GM18861 (cell line): Measurements from ENCODE around the gene YEATS4.
"Not testable (repeated sequence)": the region's sequence is repeated elsewhere in the genome, so short reads cannot be mapped to it uniquely, and the experiment has no call there.

Experiments
- ATAC-seq: cut with Tn5 transposase; IDR thresholded peaks from one replicate; pipeline ENCODE4 v1.9.1; 2021; ENCODE audit not compliant: unreplicated experiment

YEATS4 gene

DNA sequence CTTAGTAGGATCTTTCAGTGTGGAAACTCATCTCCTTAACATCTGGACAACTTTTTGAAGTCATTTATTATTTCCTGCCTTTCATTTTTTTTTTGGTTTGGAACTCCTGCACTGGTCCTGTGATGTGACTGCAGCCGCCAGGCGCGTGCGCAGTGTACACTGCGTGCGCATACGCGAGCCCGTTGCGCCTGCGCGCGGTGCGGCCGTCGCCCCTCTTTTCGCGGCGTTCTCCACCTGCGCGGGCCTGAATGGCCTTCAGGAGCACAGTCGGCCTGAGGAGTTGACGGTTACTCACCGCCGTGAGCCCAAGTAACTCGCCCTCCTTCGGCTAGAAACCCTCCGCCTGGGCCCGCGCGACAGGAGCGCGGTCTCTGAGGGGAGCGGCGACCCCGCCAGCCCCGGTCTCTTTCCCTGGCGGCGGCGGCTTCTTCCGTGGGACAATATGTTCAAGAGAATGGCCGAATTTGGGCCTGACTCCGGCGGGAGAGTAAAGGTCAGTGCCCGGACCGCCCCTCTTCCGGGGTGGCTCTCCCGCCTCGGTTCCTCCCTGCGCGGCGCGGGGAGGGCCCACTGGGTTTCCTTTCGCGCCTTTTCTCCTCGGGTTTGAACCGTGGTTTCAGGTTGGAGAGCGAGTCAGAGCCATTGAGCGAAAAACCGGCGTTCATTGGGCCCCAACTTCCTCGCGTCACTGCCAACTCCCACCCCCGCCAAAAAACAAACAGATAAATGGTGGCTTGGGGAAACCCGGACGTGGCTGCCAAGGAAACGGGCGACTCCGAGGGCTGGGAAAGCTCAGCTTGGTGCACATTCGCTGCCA is at the start of gene YEATS4:
Gene YEATS4 (plus strand): TSS at position 213 of the 817 bp plus-strand sequence. CDS start 230 bp downstream, at position 443.
- ATAC-seq: peak; percentile 66

DNA sequence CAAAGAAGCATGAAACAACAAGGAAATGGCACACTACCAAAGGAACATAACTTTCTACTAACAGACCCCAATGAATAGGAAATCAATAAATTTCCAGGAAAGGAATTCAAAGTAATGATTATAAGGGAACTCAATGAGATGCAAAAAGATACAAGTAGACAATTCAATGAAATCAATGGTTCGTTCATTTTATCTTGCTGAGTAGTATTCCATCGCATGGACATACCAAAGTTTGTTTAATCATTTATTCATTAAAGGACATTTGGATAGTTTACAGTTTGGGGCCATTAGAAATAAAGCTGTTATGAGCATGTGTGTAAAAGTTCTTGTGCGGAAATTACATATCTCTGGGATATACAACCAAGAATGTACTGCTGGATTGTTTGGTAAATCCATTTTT is 46.3 kb upstream of the YEATS4 start:
- ATAC-seq: no peak

DNA sequence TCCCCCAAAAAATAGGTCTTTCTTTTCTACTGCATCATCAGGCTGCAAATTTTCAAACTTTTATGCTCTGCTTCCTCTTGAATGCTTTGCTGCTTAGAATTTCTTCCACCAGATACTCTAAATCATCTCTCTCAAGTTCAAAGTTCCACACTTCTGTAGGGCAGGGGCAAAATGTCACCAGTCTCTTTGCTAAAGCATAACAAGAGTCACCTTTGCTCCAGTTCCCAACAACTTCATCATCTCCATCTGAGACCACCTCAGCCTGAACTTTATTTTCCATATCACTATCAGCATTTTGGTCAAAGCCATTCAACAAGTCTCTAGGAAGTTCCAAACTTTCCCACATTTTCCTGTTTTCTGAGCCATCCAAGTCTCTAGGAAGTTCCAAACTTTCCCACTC is 42.8 kb upstream of the YEATS4 start:
- ATAC-seq: not testable (repeated sequence)

DNA sequence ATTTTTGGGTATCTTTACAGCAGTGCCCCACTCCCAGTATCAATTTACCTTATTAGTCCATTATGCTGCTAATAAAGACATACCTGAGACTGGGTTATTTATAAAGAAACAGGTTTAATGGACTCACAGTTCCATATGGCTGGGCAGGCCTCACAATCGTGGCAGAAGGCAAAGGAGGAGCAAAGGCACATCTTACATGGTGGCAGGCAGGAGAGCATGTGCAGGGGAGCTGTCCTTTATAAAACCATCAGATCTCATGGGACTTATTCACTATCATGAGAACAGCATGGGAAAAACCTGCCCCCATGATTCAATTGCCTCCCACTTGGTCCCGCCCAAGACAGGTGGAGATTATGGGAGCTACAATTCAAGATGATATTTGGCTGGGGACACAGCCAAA is 42.3 kb upstream of the YEATS4 start:
- not testable (repeated sequence) for ATAC-seq

DNA sequence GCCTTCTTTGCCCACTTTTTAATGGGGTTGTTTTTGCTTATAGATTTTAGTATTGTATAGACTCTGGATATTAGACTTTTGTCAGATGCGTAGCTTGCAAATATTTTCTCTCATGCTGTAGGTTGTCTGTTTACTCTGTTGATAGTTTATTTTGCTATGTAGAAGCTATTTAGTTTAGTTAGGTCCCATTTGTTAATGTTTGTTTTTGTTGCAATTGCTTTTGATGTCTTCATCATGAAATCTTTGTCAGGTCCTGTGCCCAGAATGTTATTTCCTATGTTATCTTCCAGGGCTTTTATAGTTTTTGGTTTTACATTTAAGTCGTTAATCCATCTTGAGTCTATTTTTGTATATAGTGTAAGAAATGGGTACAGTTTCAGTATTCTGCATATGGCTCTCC is 41.3 kb upstream of the YEATS4 start:
- ATAC-seq: no peak

DNA sequence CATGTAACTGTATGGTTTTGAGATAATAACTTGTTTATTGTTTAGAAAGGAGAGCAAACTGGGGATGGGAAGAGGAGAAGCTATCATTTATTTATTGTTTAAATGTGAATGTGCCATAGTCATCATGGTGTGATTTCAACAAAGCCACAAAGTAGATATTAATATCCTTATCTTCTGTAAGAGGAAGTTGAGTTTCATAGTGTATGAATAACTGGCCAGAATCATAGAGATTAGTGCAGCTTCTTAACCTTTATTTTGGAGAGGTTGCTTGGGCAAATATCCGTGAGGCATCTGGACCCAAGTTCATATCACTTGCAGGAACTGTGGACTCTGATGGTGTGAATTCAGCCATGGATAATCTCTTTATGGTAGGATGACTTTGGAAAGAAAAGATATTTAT is 38.2 kb upstream of the YEATS4 start:
- ATAC-seq: no peak

DNA sequence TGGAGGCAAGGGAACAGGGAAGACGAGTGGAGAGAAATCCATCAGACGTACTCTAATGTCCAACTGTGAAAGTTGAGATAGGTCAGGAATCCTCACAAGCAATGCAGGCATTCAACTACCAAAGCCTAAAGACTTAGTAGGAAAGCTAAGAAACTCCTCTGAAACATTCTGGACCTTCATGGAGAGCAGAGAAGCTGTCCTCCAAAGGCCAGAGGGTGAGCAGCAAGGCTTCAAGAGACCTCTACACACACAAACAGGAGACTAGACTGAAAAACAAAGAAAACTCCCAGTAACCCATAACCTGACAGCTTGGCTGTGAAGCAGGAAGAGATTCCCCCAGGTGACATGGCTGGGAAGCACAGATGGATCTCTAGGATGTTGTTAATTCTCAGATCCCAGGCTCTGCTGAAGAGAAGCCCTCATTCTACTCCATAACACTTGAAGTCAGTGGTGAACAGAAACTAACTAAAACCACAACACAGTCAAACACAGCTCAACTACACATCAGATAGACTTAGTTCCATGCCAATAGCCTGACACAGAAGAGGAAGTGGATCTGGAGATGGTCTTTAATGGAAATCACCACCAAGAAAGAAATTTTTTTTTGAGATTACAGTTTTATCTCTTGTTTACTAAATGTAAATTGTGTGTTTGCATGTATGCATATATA is 34.6 kb upstream of the YEATS4 start:
- ATAC-seq: peak; percentile 90

DNA sequence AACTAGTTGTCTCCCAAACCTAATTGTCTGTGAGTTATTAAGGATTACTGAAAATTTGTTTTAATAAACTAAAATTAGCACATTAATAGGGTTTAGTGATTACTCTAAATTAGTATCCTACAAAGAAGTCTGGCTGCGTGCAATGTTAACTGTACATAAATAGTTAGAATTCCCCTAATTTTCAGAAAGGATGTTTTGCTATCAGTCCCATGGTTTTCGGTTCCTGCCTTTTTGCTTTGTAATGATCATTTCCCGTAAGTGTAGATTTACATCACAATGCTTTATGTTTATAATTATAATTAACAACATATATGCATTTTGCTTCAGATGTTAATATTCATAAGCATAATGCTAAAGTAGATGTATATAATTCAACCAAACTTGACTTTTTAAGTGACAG is 31.1 kb upstream of the YEATS4 start:
- ATAC-seq: no peak

DNA sequence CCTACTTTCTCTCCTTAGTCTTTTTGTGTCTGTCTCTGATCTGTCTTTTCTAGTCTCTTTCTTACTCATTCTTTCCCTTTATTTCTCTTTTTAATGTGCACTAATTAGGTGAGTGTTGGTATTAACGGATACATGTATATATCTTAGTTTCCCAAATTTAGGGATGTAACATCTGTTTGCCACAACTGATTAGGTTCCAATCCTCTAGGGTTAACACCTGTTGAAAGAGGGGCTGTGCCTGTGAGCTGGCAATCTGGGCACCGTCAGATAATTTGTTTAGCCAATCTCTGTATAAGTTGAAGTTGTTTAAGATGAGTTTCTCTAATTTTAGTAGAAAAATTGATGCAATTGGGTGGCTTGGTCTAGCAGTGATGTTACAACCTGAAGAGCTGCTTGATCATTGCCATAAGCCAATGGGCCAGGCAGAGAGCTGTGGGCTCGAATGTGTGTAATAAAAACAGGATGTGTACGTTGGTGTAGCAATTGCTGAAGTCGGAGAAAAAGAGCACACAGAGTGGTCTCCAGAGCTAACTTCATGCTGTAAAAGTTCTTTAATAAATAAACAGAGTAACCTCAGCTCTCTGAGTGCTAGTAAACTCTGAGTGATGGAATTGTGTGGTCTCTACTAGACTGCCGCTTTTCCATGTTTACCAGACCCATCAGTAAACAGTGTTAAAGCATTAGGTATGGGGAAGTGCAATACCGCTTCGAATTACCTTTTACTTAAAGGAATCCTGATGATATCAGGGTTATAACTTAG is 29.7 kb upstream of the YEATS4 start:
- ATAC-seq: no peak

DNA sequence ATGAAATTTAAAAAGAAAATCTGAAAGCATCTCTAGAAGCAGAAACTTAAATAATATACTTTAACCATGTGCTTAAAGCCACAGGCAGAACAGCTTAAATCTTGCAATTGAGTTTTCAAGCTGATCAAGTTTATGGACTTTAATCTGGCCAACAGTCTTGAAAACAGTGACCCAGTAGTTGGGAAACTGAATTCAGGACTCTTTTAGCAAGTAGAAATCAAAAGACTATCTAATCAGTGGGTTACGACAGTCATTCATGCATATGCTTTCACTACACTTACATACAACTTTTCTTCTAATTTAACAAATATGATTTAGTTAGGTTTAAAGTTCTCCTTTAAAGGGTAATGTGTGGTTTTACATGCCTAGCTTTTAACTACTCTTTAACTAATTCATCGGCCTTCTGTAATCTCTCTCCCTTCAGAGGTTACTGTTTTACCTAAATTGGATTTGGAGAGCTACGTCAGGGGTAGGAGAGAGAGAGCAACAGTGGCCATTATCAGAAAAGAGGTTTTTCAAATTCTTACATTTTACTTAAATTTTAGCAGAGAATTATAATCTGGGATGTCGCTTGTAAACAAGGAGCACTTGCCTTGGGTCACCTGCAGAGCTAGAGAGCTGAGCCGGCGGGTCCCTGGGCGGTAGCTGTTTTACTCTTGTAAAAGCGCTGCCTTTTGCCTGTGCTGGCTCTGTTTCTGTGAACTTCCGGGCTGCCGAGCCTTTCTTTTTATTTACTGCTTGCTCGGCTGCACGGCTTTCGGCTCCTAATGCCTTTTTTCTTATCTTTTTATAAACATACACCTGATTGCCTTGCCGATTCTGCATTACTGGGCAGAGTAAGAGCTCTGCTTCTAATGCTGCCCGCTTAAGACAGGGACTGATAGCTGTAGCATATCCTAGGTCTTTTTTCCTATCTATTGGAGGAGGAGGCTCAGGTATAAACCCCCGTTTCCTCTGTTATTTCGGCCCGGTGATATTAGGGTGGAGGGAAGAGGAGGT is 28.8 kb upstream of the YEATS4 start:
- peak; percentile 50 for ATAC-seq

DNA sequence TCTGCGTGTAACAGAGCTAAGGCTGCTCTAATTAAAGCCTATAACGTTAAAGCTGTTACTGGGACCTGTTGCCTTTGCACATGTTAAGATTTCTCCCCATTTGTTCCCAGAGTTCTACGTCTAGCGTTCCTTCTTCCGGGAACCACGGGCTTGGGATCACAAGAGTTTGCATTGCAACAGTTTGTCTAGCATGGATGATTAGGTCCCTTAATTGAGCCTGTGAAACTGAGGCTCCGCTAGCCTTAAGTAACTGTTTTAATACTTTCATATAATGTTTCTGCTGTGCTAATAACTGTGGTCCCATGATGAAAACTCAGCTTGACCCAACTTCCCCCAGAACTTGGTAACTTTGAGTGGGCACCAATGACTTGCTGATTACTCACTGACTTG is 28.0 kb upstream of the YEATS4 start:
- no peak for ATAC-seq

DNA sequence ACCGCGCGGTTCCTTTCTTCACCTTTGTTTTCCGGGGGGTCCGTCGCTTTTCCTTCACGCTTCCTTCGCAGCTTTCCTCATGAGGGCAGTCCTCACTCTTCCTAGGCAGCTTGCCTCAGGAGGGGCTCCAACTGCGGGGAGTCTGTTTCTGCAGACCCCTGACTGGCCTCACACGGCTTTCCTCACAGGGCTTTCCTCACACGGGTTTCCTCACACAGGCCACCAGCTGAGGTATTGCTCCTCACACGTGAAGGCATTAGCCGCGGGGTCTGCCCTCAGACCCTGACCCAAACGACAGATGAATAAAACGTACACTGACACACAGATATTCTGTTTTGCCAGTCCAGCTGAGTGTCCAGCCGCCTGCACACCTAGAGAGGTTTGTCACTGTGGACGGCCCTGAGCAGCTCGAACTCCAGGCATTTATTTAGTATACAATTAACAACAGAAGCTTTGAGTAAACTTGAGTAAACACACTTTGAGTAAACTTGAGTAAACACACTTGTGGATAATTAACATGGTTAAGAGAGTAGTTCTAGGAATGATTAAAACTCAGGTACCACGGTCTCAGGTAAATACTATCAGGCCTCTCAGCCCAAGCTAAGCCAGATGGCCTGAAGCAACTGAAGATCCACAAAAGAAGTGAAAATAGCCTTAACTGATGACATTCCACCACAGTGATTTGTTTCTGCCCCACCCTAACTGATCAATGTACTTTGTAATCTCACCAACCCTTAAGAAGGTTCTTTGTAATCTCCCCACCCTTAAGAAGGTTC is 27.4 kb upstream of the YEATS4 start:
- ATAC-seq: no peak

DNA sequence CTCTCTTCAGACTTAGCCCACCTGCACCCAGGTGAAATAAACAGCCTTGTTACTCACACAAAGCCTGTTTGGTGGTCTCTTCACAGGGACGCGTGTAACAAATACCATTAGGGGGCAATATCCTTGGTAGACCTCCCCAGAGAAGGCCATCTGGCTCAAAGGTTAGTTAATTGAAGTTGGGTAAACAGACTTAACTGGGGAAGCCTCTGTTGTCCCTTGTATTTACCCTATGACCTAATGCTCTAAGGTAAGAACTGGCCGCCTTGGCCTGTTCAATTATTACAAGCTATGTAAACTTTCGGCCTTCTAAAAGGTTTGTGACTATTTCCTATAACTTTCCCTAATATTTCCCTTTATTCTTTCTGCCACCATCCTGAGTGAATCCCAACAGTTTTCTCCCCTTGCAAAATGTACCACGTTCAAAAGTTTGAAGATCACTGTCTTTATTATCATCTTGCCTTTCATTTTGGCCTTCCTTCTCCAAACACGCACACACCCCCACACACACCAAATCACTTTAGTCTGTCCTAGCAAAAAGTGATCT is 26.7 kb upstream of the YEATS4 start:
- ATAC-seq: no peak

DNA sequence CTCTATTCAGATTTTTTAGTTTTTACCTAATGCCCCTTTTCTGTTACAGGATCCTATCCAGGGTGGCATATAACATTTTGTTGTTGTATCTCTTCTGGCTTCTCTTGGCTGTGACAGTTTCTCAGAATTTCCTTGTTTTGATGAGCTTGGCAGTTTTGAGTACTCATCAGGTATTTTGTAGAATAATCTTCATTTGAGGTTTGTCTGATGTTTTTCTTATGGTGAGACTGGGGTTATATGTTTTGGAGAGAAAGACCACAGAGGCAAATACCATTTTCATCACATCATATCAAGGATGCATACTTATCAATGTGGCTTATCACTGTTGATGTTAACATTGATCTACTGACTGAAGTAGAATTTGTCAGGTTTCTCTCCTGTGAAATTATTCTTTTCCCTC is 25.4 kb upstream of the YEATS4 start:
- ATAC-seq: no peak

DNA sequence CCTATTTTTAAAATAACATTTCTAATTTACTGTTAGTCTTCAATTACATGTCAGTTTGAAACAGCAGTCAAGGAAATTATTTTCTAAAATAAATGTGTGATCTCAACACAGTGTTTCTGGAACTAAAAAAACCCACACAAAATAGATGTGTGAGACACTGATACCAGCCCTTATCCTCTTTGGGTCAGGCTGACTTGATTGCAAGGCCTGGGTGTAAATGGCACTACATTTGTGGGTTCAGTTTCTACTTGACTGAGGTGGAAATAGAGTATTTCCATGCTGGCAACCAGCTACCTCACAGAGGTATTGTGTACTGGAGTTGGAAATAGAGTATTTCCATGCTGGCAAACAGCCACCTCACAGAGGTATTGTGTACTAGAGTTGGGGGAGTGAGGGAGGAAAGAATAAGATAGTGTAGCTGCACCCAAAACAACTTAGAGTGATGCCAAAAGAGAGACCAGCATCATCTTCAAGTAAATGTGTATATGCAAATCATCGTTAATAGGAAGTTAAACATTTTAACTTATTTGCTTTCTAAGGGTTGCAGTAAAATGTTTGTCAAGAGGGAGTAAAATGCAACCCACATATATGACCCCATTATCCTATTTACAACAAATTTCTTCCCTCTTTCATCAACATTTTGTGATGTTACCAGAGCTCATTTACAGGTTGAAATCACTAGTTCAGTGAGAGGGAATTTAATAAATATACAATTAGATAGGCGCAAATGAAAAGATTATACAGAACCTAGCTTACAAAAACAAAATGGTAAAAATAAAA is 22.0 kb upstream of the YEATS4 start:
- ATAC-seq: no peak

DNA sequence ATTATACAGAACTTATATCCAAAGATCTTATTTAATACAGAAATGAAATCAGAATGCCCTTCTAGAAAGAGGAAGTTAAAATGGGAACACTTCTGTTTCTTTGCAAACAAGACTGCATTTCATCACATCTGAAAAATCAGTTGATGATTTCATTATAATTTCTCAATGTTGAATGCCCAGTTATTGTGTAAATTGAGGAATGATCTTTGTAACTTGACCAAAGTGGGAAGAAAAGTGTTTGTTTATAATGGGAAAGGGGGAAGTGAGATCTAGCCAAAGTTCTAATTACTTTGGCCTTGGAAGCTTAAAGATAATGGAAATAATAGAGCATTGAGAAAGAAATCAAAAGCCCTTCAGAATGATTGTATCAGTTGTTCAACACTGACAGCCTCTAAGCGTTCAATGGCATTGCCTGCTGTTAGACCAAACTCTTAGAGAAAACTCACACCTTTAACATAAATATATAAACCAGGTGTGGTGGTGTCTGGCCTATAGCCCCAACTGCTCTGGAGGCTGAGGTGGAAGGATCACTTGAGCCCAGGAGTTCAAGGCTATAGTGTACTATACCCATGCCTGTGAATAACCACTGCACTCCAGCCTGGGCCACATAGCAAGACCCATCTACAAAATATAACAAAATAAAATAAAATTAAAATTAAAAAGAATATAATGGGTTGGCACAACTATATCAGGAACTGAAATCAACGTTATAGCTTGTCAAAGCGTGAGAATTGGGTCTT is 21.3 kb upstream of the YEATS4 start:
- ATAC-seq: no peak

DNA sequence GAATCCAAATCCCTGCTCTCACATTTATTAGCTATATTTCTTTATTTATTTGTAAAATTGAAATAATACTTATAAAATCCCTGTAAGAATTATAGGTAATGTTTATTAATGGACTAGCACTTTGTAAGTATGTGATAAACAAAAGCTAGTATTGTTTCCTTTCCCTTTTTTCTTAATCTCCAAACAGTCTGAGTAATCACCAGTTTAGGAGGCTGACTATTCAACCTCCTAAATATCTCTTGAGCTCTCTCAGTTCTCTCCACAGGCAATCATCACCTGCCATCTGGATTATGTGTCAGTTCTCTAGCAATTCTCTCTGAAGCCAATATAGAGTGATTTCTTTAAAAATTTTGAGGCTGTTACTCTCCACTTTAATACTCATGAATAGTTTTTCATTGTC is 20.6 kb upstream of the YEATS4 start:
- ATAC-seq: no peak

DNA sequence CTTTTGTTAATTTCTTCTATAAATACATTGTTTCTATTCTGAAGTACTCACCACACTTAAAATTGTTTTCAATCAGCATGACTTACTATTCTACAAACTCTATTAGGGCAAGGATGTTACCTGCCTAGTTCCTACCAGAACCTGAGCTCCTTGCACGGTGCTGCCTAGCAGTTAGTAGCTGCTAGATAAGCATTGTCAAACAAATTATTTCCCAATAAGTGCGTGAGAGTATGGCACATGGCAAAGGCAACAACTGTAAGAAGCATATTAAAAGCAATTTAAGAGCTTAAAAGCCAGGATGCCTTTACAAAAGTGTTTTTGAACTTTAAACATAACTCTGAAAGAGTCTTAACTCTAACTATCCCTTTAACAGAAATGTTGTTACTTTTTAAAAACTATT is 19.5 kb upstream of the YEATS4 start:
- ATAC-seq: no peak
